H1 (cell line): Measurements from ENCODE around the gene PSD. TPM values are rescaled to one million over a fixed set of nuclear protein-coding genes. Genes with fewer than 3 reads are reported as not detected.

Source experiments
- CREB1 ChIP-seq: IDR thresholded peaks from 2 replicates; pipeline ENCODE4 v1.6.1; 2012; ENCODE audit warnings: inconsistent platforms
- FOSL1 ChIP-seq: IDR thresholded peaks from 2 replicates; pipeline ENCODE4 v1.6.1; 2011; ENCODE audit warnings: mild to moderate bottlenecking, low read depth, low read length, moderate library complexity; ENCODE audit not compliant: insufficient read depth
- HDAC6 ChIP-seq: IDR thresholded peaks from one replicate; pipeline ENCODE4 v1.7.1; 2012; ENCODE audit warnings: low read depth, mild to moderate bottlenecking, inconsistent platforms, low read length, moderate library complexity
- JUN ChIP-seq: IDR thresholded peaks from 2 replicates; pipeline ENCODE4 v1.6.1; 2011; ENCODE audit warnings: low read depth, mild to moderate bottlenecking, improper control_type of control experiment, low read length
- SIX5 ChIP-seq: IDR thresholded peaks from 2 replicates; pipeline ENCODE4 v1.6.1; 2011; ENCODE audit warnings: mild to moderate bottlenecking, low read depth, low read length
- SUZ12 ChIP-seq: fragments of 200-600 bp; sonication (generic); IDR thresholded peaks from 2 replicates; pipeline ENCODE4 v1.6.1; 2012; ENCODE audit warnings: mild to moderate bottlenecking, inconsistent platforms, low read length, moderate library complexity, mixed read lengths
- polyA plus RNA-seq, 7 experiments: library from polyadenylated mRNA; depleted of rRNA in 3 of 7; stranded (reverse) in 5 of 7; unstranded in 2 of 7; fragments of >200 nt in 5 of 7; fragments of 200-250 nt in 2 of 7; gene quantifications; 1 replicate in 5 of 7; 2 replicates in 1 of 7; 4 replicates in 1 of 7; pipeline versions ENCODE4 v1.2.1 to v1.2.3, GENCODE V29; 2011 to 2013; ENCODE audit warnings: missing spikeins in 2 of 7, mixed read lengths in 2 of 7
- total RNA-seq: library from RNA; stranded (reverse); fragmentation: NEBNext Ultra II Directional; extraction: Animal tissue kit (Norgen Biotek cat#: 25700); gene quantifications from 2 replicates; pipeline ENCODE4 v1.2.1, GENCODE V29; 2021

PSD gene
- total and polyA plus RNA-seq, 2 of the 8 experiments (the other 6 are each of a cell fraction or from before 2014, with no cell fraction given) = 5.4 to 6.0 TPM

GRCh38 chr10:102429468-102429867 is 10.9 kb upstream of the PSD start (continued):
- no peak for TF ChIP-seq FOSL1
- TF ChIP-seq SIX5 = no peak
- no peak for TF ChIP-seq SUZ12
- TF ChIP-seq JUN = no peak
- no peak for TF ChIP-seq HDAC6
- TF ChIP-seq CREB1 = no peak
